Epithelial cell of prostate (primary cell): ENCODE measurements around the gene DMRTC1B.
"Not testable (repeated sequence)": the region's sequence is repeated elsewhere in the genome, so short reads cannot be mapped to it uniquely, and the experiment has no call there.

Experiments used
- DNase-seq: peaks from one replicate; pipeline ENCODE4 v3.0.0-alpha.2; 2011; ENCODE audit warnings: low read depth, low spot score
- H3K27ac ChIP-seq: fragments of 450-650 bp; 2 replicates; pipeline ENCODE4 v1.5.1; 2017; ENCODE audit warnings: mild to moderate bottlenecking

The DMRTC1B gene, protein sequence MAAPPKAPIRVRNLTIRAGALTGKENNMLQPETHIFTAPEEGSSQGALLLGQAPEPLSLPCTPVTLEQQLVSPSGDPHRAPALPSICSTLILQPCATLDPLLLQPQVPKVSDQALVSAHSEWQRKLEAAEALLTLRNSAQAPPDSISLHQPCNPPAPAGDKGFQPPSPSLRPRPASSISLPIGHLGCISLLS

DNA sequence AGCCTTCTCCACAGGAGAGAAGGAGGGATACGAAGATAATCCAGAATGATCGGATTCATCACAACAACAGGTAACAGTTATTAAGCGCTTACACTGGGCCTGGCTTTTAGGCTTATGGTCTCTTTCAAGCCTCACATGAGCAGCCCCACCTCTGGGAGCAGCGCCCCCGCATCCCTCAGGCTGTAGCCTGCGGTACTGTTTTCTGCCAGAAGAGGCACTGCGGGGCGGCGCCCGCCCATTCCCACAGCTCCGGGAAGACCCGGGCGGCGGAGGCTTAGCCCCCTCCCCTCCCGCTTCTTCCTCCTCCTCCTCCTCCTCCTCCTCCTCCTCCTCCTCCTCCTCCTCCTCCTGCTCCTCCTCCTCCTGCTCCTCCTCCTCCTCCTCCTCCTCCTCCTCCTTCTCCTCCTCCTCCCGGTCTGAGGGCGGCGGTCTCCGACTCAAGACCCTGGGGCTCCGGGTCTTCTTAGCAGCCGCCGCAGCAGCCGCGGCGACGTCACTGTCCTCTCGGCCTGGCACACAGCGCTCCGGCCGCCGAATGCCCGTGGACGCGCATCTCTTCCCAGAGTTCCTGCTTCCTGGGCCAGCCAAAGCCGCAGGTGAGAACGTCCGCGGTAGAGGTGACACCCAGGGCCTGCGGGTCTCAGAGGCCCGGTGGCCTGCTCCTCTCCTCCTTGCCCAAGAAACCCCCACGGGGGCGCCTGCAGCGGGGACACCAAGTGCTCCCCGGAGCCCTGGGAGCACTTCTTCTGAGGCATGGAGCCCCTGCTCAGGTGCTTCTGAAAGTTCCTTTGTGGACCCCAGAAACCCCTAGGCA, at the start of gene DMRTC1B:
Gene DMRTC1B, plus strand, starts transcription at position 238 of the 814 bp plus-strand sequence. CDS start 68,246 bp downstream, outside the sequence.
- not testable (repeated sequence) for H3K27ac ChIP-seq, DNase-seq

DNA sequence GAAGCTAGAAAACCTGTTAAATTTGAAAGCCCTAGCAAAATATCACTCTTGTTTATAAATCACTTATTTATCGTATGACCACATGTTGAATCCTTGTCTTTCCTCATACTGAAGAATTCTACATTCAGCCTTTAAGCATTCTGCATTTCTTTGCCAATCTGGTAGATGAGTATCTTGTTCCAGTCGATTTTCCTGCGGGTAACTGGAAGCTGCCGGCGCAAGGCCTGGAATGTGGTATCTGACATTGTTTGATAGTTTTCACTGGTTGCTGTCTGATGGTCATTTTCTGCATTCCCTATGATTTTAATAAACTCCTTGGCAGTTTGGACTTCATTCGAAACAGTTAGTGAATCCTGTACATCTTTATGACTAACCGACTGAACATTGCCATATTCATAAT, 48.8 kb upstream of the DMRTC1B start:
- H3K27ac ChIP-seq, result no peak overlapping the region
- no peak for DNase-seq

DNA sequence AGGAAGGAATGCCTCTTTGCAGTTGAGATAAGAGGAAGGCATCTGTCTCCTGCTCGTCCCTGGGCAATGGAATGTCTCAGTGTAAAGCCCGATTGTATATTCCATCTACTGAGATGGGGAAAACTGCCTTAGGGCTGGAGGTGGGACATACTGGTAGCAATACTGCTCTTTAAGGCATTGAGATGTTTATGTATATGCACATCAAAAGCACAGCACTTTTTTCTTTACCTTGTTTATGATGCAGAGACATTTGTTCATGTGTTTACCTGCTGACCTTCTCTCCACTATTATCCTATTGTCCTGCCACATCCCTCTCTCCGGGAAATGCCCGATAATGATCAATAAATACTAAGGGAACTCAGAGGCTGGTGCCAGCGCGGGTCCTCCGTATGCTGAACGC, 43.1 kb upstream of the DMRTC1B start:
- not testable (repeated sequence) for DNase-seq, H3K27ac ChIP-seq

DNA sequence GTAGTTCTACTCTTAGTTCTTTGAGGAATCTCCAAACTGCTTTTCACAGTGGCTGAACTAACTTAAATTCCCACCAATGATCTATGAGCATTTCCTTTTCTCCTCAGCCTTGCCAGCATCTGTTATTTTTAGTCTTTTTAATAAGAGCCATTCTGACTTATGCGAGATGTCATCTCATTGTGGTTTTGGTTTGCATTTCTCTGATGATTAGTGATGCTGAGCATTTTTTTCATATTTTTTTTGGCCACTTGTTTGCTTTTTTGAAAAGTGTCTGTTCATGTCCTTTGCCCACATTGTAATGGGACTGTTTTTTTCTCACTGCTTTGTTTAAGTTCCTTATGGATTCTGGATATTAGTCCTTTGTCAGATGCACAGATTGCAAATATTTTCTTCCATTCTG, 41.1 kb upstream of the DMRTC1B start:
- no peak overlapping the region for H3K27ac ChIP-seq
- DNase-seq, result no peak

DNA sequence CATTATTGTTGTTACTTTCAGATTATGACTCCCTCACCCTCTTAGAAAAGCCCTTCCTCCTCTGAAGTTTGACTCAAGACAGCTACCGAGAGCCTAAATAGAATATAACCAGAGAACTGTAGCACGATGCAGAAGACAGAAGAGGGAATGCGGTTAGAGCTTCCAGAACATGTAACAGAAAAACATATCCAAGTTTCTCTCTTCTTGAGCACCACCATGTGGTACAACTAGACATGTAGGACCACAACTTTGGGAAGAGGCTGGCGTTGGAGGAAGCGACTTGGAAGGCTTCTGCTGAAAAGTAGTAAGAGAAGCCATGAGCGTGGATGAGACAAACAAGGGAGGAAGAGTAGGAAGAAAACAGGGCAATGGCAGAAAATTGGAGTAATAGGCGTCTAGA, 31.1 kb upstream of the DMRTC1B start:
- not testable (repeated sequence) for H3K27ac ChIP-seq, DNase-seq

DNA sequence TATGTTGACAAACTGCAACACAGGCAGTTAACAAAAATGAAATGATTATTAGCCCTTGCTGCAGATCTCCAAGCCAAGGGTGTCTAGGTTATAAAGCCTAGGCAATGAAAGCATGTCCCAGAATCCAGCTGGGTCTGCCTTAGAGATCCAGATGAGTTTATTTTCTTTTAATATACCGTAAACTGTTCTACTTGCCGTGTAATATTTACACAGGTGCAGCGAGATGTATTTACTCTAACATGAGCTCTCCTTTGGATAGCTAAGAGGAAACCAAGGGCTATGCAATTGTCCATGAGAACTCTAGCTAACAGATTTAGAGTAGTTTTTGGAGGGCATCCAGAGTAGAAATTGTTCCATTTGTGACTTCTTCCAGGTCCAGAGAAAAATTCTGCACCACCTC, 28.1 kb upstream of the DMRTC1B start:
- not testable (repeated sequence) for DNase-seq, H3K27ac ChIP-seq

DNA sequence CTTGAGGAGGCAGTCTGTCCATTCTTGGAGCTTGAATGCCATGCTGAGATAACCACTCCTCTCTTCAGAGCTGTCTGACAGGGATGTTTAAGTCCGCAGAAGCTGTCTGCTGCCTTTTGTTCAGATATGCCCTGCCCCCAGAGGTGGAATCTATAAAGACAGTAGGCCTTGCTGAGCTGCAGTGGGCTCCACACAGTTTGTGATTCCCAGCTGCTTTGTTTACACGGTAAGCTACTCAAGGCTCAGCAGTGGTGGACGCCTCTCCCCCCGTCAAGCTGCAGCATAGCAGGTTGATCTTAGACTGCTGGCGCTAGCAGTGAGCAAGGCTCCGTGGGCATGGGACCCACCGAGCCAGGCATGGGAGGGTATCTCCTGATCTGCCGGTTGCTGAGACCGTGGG, 16.2 kb upstream of the DMRTC1B start:
- DNase-seq, H3K27ac ChIP-seq: not testable (repeated sequence)

DNA sequence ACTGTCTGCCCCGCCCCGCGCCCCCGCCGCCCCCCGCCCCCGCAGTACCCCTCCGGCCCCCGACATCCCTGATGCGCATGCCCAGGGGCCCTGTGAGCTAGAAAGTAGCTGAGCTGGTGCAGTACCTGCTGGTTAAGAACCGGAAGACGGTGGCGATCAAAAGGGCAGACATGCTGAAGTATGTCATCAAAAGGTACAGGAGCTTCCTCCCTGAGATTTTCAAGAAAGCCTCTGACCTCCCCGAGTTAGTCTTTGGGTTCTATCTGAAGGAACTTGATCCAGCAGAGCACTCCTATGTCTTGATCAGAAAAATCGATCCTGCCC, 739 bp downstream of the DMRTC1B start:
- not testable (repeated sequence) for DNase-seq, H3K27ac ChIP-seq

DNA sequence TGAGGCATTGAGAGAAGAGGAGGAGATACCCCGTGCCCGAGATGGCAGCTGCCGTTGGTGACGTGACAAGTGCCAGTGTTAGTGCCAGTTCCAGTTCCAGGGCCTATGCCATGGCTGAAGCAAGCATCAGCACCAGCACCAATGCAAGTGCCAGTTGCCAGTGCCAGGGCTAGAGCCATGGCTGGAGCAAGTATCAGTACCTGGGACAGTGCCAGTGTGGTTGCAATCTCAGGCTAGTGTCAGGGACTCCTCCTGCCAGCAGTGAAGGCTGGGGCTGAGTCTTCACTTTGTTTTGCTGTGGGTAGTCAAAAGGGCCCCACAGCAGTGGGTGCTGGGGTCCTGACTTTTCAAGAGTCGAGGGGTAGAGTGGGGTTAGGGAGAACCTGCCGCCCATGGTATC, 1.5 kb downstream of the DMRTC1B start:
- not testable (repeated sequence) for DNase-seq, H3K27ac ChIP-seq

DNA sequence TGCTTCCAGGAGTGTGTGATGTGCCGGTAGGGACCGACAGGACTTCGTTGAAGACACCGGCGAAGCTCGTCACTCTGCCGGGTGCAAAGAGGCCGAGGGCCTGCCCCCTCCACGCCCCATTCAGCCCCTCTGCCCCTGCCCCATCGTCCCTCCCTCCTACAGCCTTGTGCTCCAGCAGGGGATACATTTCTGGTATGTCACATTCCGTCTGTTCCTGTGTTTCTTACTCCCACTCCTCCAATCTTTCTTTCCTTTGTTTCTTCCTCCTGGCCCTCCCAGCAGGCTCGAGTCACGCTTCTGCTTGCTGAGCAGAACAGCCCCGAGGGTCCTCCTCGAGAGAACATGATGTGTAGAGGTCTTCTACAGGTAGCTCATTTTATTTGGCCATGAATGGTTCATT, 5.9 kb downstream of the DMRTC1B start, which contains the start of gene FAM236B:
Gene FAM236B, minus strand, starts transcription at position 101 of the 400 bp plus-strand sequence. Its CDS starts 100 bp downstream, at position 1.
- not testable (repeated sequence) for H3K27ac ChIP-seq, DNase-seq

DNA sequence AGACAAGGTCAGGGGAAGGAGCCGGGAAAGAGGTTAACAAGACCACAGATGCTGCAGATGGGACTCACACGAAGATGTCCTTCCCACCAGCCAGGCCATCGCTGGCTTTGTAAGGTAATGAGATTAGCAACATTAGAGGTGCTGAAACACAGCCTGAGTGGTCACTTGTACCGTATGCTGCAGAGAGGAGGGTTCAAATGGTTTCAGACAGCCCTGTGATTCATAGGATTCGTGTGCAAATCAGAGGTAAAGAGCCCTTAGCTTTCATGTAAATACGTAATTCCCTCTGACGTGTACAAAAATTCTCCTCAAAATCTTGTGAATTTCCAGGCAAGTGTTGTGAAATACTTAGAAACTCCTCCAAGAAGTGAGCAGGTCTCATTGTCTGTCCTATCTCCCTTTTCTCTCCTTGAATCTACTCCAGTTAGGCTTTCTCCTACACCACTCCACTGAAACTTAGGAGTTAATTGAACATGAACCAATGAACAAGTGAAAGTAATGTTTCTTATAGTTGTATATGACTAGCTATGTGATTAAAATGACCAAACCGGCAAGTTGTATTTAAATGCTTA, 6.8 kb downstream of the DMRTC1B start:
- not testable (repeated sequence) for H3K27ac ChIP-seq

DNA sequence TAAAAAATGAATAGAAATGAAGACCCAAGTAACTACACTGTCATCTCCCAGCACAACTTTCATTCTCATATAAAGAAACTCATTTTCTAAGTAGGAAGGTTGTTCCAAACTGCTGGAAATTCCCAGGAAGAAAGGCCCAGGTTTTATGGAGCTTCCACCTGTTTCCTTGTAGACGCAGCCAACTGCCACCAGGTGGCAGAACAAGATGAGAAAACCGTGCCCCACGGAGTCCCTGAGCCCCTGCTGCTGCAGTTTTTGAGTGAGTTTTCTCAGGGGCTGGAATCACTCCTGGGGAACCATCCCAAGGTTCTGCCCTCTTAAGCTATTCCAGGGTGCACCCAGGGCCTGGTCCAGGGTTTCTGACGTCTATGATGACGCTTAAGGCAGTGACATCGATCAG, 7.3 kb downstream of the DMRTC1B start:
- not testable (repeated sequence) for H3K27ac ChIP-seq, DNase-seq

More for the DNA sequence above, 6.8 kb downstream of the DMRTC1B start:
- DNase-seq, result not testable (repeated sequence)

DNA sequence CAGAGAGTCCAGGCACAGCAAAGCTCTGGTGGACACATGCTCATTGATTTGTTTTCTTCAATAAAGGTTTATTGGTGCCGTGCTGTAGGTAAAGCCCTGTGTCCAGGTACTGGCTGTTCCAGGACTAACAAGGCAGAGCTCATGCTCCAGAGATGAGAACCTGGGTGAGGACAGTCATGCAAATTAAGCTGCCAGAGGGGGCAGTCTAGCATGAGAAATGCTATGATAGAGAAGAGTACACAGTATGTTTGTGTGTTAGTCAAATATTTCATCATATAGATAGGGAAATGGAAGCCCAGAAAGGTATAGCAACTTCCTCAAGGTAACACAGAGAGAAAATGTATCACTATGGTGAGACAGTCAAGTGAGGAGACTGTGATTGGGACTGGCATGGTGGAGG, 11.5 kb downstream of the DMRTC1B start:
- not testable (repeated sequence) for H3K27ac ChIP-seq, DNase-seq

DNA sequence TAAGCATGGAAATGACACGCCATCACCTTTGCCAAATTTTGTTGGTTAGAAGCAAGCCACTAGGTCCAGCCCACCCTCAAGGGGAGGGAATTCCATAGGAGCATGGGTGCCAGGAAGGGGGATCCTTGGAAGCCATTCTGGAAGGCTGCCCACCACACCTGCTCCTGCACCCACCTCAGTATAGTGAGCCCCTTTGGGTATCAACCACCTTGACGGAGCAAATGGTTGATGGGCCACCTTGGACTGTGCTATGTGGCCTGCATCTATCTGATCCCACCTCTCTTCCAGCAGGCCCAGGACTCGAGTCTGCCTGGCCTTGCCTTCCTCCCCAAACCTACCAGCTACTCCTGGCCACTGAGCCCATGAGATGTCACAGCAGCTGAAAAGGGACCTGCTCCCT, 13.7 kb downstream of the DMRTC1B start:
- H3K27ac ChIP-seq, DNase-seq: not testable (repeated sequence)

DNA sequence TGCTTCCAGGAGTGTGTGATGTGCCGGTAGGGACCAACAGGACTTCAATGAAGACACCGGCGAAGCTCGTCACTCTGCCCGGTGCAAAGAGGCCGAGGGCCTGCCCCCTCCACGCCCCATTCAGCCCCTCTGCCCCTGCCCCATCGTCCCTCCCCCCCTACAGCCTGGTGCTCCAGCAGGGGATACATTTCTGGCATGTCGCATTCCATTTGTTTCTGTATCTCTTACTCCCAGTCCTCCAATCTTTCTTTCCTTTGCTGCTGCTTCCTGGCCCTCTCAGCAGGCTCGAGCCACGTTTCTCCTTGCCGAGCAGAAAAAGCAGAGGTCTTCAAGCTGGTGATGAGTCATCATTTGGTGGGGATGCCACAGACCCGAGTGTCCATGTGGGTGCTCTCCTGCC, 31.4 kb downstream of the DMRTC1B start, which contains the start of gene FAM236D:
Gene FAM236D, minus strand, starts transcription at position 101 of the 400 bp plus-strand sequence. Its CDS starts 100 bp downstream, at position 1.
- DNase-seq, H3K27ac ChIP-seq: not testable (repeated sequence)

DNA sequence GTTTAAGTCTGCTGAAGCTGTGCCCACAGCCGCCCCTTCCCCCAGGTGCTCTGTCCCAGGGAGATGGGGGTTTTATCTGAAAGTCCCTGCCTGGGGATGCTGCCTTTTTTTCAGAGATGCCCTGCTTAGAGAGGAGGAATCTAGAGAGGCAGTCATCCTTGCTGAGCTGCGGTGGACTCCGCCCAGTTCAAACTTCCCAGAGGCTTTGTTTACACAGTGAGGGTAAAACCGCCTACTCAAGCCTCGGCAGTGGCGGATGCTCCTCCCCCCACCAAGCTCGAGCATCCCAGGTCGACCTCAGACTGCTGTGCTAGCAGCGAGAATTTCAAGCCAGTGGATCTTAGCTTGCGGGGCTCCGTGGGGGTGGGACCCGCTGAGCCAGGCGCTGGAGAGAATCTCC, 54.0 kb downstream of the DMRTC1B start:
- not testable (repeated sequence) for DNase-seq, H3K27ac ChIP-seq

DNA sequence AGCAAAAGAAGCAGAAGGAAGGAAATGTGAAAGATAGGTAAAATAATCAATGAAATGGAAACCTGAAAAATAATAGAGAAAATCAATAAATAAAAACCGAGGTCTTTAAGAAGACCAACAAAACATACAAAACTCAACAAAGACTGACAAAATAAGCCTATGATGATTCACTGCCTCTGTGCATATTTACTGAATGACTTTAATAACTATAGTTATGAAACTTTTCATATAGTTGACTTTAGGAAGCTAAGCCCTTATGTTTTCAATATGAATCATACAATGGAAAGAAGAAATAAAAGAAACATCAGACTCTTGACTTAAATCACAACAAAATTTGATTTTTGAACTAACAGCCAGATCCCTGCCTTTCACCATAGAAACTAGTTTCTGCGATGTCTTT, 60.8 kb downstream of the DMRTC1B start:
- not testable (repeated sequence) for H3K27ac ChIP-seq, DNase-seq

DNA sequence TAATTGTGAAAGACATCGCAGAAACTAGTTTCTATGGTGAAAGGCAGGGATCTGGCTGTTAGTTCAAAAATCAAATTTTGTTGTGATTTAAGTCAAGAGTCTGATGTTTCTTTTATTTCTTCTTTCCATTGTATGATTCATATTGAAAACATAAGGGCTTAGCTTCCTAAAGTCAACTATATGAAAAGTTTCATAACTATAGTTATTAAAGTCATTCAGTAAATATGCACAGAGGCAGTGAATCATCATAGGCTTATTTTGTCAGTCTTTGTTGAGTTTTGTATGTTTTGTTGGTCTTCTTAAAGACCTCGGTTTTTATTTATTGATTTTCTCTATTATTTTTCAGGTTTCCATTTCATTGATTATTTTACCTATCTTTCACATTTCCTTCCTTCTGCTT, 106.2 kb downstream of the DMRTC1B start:
- DNase-seq, H3K27ac ChIP-seq: not testable (repeated sequence)

DNA sequence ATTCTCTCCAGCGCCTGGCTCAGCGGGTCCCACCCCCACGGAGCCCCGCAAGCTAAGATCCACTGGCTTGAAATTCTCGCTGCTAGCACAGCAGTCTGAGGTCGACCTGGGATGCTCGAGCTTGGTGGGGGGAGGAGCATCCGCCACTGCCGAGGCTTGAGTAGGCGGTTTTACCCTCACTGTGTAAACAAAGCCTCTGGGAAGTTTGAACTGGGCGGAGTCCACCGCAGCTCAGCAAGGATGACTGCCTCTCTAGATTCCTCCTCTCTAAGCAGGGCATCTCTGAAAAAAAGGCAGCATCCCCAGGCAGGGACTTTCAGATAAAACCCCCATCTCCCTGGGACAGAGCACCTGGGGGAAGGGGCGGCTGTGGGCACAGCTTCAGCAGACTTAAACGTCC, 113.0 kb downstream of the DMRTC1B start:
- DNase-seq, H3K27ac ChIP-seq: not testable (repeated sequence)
